ENCODE measurements around the gene GAPDH.
"Not testable (repeated sequence)": the region's sequence is repeated elsewhere in the genome, so short reads cannot be mapped to it uniquely, and the experiment has no call there.

Gene GAPDH

GRCh38 chr12:6574576-6575295 lies 40.4 kb downstream of the GAPDH start:
- DNase-seq (ENCODE audit: low read depth), result no peak
- TF ChIP-seq, protein P1, sequence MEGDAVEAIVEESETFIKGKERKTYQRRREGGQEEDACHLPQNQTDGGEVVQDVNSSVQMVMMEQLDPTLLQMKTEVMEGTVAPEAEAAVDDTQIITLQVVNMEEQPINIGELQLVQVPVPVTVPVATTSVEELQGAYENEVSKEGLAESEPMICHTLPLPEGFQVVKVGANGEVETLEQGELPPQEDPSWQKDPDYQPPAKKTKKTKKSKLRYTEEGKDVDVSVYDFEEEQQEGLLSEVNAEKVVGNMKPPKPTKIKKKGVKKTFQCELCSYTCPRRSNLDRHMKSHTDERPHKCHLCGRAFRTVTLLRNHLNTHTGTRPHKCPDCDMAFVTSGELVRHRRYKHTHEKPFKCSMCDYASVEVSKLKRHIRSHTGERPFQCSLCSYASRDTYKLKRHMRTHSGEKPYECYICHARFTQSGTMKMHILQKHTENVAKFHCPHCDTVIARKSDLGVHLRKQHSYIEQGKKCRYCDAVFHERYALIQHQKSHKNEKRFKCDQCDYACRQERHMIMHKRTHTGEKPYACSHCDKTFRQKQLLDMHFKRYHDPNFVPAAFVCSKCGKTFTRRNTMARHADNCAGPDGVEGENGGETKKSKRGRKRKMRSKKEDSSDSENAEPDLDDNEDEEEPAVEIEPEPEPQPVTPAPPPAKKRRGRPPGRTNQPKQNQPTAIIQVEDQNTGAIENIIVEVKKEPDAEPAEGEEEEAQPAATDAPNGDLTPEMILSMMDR (conservative IDR thresholded peaks at IDR 0.05; ENCODE audit: control insufficient read depth, insufficient read depth, low read depth, low read length), result no peak
- no peak overlapping the region for H3K4me3 ChIP-seq (ENCODE audit: control insufficient read depth, low read depth, low read length)

DNA sequence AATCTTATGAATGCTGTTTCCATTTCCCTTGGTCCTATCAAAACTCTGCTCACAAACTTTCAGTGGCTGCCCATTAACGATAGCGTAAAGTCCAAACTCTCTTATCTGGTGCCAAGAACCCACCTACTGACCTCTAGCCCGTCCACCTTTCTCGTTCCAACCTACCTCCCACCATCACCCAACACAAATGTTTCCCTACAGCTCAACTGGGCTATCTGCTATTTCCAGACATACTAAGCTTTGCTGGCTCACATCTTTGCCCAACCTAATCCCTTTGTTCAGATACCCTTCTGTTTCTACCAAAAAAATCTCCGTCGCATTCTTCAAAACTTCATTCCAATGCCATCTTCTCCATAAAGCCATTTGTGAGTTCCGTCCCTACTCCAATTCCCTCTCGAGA lies 41.3 kb downstream of the GAPDH start:
- no peak overlapping the region for H3K4me3 ChIP-seq (ENCODE audit: control insufficient read depth, low read depth, low read length)
- no peak for DNase-seq (ENCODE audit: low read depth)
- TF ChIP-seq, protein P1 (conservative IDR thresholded peaks at IDR 0.05; ENCODE audit: control insufficient read depth, insufficient read depth, low read depth, low read length), result no peak

GRCh38 chr12:6582196-6582595 lies 47.9 kb downstream of the GAPDH start:
- TF ChIP-seq, protein P1 (conservative IDR thresholded peaks at IDR 0.05; ENCODE audit: control insufficient read depth, insufficient read depth, low read depth, low read length), result peak; percentile 24
- no peak for DNase-seq (ENCODE audit: low read depth)
- no peak overlapping the region for H3K4me3 ChIP-seq (ENCODE audit: control insufficient read depth, low read depth, low read length)

GRCh38 chr12:6582959-6583358 lies 48.6 kb downstream of the GAPDH start:
- no peak overlapping the region for H3K4me3 ChIP-seq (ENCODE audit: control insufficient read depth, low read depth, low read length)
- no peak for DNase-seq (ENCODE audit: low read depth)
- TF ChIP-seq, protein P1 (conservative IDR thresholded peaks at IDR 0.05; ENCODE audit: control insufficient read depth, insufficient read depth, low read depth, low read length), result no peak

- no peak overlapping the region for H3K4me3 ChIP-seq (ENCODE audit: control insufficient read depth, low read depth, low read length)
- DNase-seq (ENCODE audit: low read depth), result peak; percentile 74
- TF ChIP-seq, protein P1 (conservative IDR thresholded peaks at IDR 0.05; ENCODE audit: control insufficient read depth, insufficient read depth, low read depth, low read length), result no peak
Observed at GRCh38 chr12:6584293-6584692, 50.0 kb downstream of the GAPDH start.

DNA sequence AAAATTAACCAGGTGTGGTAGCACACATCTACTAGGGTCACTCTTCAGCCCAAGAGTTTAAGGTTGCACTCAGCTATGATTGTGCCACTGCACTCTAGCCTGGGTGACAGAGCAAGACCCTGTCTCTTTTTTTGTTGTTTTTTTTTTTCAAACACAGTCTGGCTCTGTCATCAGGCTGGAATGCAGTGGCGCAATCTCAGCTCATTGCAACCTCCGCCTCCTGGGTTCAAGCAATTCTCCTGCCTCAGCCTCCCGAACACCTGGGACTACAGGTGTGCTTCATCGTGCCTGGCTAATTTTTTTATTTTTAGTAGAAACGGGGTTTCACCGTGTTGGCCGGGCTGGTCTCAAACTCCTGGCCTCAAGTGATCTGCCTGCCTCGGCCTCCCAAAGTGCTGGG lies 52.3 kb downstream of the GAPDH start:
- not testable (repeated sequence) for H3K4me3 ChIP-seq (ENCODE audit: control insufficient read depth, low read depth, low read length); DNase-seq (ENCODE audit: low read depth)

All from fibroblast of mammary gland (primary cell).